ENCODE results near the gene S100A7A.

The S100A7A gene

DNA sequence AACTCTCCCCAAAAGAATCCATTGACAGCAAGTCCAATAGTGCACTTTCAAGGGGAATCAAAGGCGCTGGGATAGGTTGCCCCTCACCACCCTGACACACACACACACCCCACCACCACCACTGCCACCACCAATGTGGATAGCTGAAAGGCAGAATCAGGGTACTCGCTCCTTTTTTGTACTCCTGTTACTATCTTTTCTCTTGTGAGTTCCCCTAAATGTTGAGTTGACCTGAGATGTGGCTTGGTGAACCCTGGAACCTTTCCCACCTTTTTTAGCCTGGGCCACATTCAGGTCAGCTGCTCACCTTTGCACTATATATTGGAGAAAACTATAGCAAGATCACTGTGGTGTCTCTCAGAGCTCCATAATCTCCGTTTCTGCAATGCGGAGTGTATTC is 29.3 kb upstream of the S100A7A start:
- TF ChIP-seq, protein P1, sequence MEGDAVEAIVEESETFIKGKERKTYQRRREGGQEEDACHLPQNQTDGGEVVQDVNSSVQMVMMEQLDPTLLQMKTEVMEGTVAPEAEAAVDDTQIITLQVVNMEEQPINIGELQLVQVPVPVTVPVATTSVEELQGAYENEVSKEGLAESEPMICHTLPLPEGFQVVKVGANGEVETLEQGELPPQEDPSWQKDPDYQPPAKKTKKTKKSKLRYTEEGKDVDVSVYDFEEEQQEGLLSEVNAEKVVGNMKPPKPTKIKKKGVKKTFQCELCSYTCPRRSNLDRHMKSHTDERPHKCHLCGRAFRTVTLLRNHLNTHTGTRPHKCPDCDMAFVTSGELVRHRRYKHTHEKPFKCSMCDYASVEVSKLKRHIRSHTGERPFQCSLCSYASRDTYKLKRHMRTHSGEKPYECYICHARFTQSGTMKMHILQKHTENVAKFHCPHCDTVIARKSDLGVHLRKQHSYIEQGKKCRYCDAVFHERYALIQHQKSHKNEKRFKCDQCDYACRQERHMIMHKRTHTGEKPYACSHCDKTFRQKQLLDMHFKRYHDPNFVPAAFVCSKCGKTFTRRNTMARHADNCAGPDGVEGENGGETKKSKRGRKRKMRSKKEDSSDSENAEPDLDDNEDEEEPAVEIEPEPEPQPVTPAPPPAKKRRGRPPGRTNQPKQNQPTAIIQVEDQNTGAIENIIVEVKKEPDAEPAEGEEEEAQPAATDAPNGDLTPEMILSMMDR (IDR thresholded peaks at IDR 0.05; ENCODE audit: control insufficient read depth, insufficient read depth, low read depth, low read length, missing control alignments), result no peak
- no peak overlapping the region for H3K4me3 ChIP-seq (ENCODE audit: control insufficient read depth, low read depth, low read length)

DNA sequence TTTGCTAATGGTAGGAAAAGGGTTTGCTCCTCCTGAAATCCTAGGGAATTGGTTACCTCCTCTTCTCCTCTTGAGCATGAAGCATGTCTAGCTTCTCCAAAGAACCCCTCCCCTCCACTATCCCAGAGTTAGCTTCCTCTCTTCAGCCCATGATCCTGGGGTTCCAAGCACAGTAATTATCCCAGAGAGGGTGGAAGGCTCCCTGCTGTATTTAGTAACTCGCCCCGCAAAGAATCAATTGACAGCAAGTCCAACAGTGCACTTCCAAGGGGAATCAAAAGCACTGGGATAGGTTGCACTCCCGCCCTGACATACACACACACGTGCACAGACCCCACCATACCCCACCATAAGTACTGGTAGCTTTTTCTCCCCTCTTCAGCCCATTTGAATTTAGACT is 28.5 kb upstream of the S100A7A start:
- TF ChIP-seq, protein P1 (IDR thresholded peaks at IDR 0.05; ENCODE audit: control insufficient read depth, insufficient read depth, low read depth, low read length, missing control alignments), result no peak
- no peak overlapping the region for H3K4me3 ChIP-seq (ENCODE audit: control insufficient read depth, low read depth, low read length)

More for the DNA sequence above, 29.3 kb upstream of the S100A7A start:
- no peak for DNase-seq (ENCODE audit: low read depth)

DNA sequence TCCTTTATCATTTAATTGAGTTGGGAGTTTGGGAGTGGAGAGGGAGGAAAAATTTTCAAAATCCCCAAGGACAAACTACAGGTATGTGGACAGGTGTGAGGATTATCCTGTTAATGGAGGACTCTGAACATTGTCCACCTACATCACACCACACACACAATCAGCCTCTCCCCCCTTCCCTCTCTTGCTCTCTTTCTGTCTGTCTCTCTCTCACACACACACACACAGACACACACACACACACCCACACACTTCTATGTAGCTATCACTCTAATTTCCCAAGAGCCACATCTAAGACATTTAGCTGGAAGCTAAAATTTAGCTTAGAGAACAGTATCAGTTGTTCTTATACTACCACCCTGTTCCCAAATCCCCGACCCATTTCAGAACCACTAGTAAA is 26.9 kb upstream of the S100A7A start:
- TF ChIP-seq, protein P1 (IDR thresholded peaks at IDR 0.05; ENCODE audit: control insufficient read depth, insufficient read depth, low read depth, low read length, missing control alignments), result no peak
- DNase-seq (ENCODE audit: low read depth), result no peak
- H3K4me3 ChIP-seq (ENCODE audit: control insufficient read depth, low read depth, low read length), result no peak overlapping the region

More for the DNA sequence above, 28.5 kb upstream of the S100A7A start:
- DNase-seq (ENCODE audit: low read depth), result no peak

DNA sequence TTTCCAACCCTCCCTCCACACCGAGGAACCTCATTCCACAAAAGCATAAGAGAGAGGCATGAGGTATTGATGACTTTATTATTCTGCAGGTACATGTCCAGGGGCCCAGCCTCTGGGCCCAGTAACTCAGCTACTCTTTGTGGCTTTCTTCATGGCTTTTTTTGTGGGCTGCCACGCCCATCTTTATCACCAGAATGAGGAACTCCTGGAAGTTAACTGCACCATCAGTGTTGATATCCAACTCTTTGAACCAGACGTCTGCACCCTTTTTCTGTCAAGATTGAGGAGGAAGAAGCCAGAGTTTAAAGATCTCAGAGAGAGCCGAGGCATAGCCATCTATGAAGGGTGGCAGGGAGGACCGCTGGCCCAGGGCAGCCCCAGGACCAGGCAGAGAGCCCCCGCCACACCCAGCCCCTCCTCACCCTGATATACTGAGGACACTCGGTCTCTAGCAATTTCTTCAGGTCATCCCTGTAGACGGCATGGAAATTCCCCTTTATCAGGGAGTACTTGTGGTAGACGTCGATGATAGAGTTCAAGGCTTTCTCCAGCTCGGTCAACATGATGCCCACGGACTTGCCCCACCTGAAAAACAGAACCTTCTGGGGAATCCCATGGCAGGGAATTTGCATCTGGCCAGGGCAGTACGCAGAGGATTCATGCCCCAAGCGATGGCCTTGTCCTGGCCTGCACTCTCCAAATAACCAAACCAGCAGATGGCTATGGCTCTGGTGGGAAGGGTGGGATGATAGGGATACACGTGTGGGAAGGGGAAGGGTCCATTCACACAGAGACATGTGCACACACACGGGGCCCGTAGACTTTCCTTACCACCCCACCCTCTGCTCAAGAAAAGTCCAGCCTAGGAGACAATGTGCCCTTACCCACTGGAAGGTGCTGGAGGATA is 26.1 kb upstream of the S100A7A start:
- H3K4me3 ChIP-seq (ENCODE audit: control insufficient read depth, low read depth, low read length), result no peak overlapping the region
- no peak for DNase-seq (ENCODE audit: low read depth)
- TF ChIP-seq, protein P1 (IDR thresholded peaks at IDR 0.05; ENCODE audit: control insufficient read depth, insufficient read depth, low read depth, low read length, missing control alignments), result no peak

DNA sequence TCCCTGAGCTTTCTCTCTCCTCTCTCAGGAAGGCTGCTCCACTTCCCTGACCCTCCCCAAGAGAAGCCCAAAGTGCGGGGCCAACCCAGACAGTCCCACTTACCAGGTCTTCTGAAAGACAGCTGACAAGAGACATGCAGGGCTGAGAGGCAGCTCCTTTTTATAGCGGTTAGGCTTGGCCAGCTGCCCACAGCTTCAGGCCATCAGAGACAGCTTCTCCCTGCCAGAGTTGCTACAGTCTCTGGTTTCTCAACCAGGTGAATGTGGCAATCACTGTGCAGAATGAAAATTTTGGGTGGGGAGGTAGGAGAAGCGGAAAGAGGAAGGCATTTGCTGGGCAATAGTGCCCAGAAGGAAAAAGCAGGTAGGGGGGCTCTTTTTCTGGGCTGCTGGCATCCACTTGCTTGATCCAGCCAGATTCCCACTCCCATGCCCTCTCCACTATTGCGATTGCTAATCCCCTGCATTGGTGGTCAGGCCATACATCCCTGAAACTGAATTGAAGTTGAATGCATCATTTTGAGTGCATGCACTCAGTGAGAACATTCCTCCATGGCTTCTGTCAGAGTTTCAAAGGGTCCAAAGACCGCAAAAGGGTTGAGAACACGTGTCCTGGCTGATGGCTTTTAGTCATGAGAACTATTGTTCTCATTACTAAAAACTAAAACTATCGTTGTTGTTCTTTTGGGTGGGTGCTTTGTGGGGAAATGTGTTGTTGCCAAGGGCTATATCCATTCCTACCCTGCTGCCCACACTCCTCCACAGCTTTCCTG is 25.2 kb upstream of the S100A7A start, which contains the start of gene S100A8:
Gene S100A8 (minus strand): TSS at position 136 of the 773 bp plus-strand sequence. CDS start 538 bp downstream, outside the sequence.
- H3K4me3 ChIP-seq (ENCODE audit: control insufficient read depth, low read depth, low read length), result no peak within 1 kb of the TSS
- DNase-seq (ENCODE audit: low read depth), result no peak

DNA sequence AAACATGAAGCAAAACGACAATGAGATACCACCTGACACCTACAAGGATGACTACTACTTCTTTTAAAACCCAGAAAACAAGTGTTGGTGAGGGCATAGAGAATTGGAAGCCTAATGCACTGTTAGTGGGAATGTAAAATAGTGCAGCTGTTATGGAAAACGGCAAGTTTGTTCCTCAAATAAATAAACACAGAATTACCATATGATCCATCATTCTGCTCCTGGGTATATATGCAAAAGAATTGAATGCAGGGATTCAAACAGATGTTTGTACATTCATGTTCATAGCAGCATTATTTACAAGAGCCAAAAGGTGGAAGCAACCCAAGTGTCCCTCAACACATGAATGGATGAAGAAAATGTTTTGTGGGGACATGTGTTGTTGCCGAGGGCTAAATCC is 24.1 kb upstream of the S100A7A start:
- DNase-seq (ENCODE audit: low read depth), result no peak
- no peak overlapping the region for H3K4me3 ChIP-seq (ENCODE audit: control insufficient read depth, low read depth, low read length)
- TF ChIP-seq, protein P1 (IDR thresholded peaks at IDR 0.05; ENCODE audit: control insufficient read depth, insufficient read depth, low read depth, low read length, missing control alignments), result no peak

More for the DNA sequence above, 25.2 kb upstream of the S100A7A start, which contains the start of gene S100A8:
- TF ChIP-seq, protein P1 (IDR thresholded peaks at IDR 0.05; ENCODE audit: control insufficient read depth, insufficient read depth, low read depth, low read length, missing control alignments), result no peak
